Caco-2 (cell line): Measurements from ENCODE around the gene ERVFRD-1. TPM values are rescaled to one million over a fixed set of nuclear protein-coding genes. Genes with fewer than 3 reads are reported as not detected.

Source experiments
- BruUV-seq: library from RNA; stranded (reverse); fragments of 400-500 nt; replicated peaks from 2 replicates; lab custom pipeline; 2021; lab: Mats Ljungman, UMichigan
- CTCF ChIA-PET: fragments of 300-600 bp; sonication (Branson Sonifier 250); formaldehyde crosslinking; loops from one replicate; lab custom pipeline; 2022; ENCODE audit warnings: antibody characterized with exemption; lab: Charles Lee
- POLR2A ChIA-PET: fragments of 300-600 bp; sonication (Branson Sonifier 250); formaldehyde crosslinking; loops from one replicate; lab custom pipeline; 2022; ENCODE audit warnings: antibody characterized with exemption; lab: Charles Lee
- DNase-seq, 2 experiments: peaks; one replicate each; pipeline versions ENCODE4 v3.0.0 to v3.0.0-alpha.2; 2020 to 2022
- H3K27me3 ChIP-seq: replicated peaks from 2 replicates; pipeline ENCODE4 v1.6.0; 2011; ENCODE audit warnings: low read length; ENCODE audit not compliant: control insufficient read depth, insufficient read depth
- H3K36me3 ChIP-seq: 2 replicates; pipeline ENCODE4 v1.5.1; 2011; ENCODE audit warnings: low read length; ENCODE audit not compliant: control insufficient read depth, insufficient read depth
- H3K4me1 ChIP-seq: fragments of 250-450 bp; sonication (Bioruptor Pico); 2 replicates; pipeline ENCODE4 v1.5.1; 2020; ENCODE audit warnings: mild to moderate bottlenecking
- H3K4me3 ChIP-seq: 2 replicates; pipeline ENCODE4 v1.5.1; 2011; ENCODE audit warnings: low read depth, mild to moderate bottlenecking, control low read depth, low read length
- H3K9me3 ChIP-seq: fragments of 250-450 bp; sonication (Bioruptor Pico); 2 replicates; pipeline ENCODE4 v1.5.1; 2020; ENCODE audit warnings: mild to moderate bottlenecking, moderate library complexity
- H3K27ac Mint-ChIP-seq: one replicate; pipeline ENCODE4 v1.8.0; 2022; ENCODE audit warnings: mixed read lengths; ENCODE audit not compliant: unreplicated experiment
- H3K27me3 Mint-ChIP-seq: one replicate; pipeline ENCODE4 v1.8.0; 2022; ENCODE audit warnings: mixed read lengths; ENCODE audit not compliant: insufficient read depth, unreplicated experiment
- H3K36me3 Mint-ChIP-seq: one replicate; pipeline ENCODE4 v1.8.0; 2022; ENCODE audit warnings: mild to moderate bottlenecking, mixed read lengths; ENCODE audit not compliant: insufficient read depth, unreplicated experiment
- H3K4me1 Mint-ChIP-seq: one replicate; pipeline ENCODE4 v1.8.0; 2022; ENCODE audit warnings: low read depth, mixed read lengths; ENCODE audit not compliant: unreplicated experiment
- H3K4me3 Mint-ChIP-seq: one replicate; pipeline ENCODE4 v1.8.0; 2022; ENCODE audit warnings: mild to moderate bottlenecking, moderate library complexity, mixed read lengths; ENCODE audit not compliant: unreplicated experiment
- H3K9me3 Mint-ChIP-seq: one replicate; pipeline ENCODE4 v1.8.0; 2022; ENCODE audit warnings: mixed read lengths; ENCODE audit not compliant: unreplicated experiment
- CTCF ChIP-seq, 2 experiments: fragments of 200-600 bp in 1 of 2; IDR thresholded peaks; 1 replicate in 1 of 2; 2 replicates in 1 of 2; pipeline versions ENCODE4 v1.5.1 to v1.8.0; 2011 to 2022; ENCODE audit warnings: antibody characterized with exemption in 1 of 2, control low read depth in 1 of 2, inconsistent platforms in 1 of 2, low read depth in 1 of 2, low read length in 1 of 2, mild to moderate bottlenecking in 1 of 2, moderate library complexity in 1 of 2; ENCODE audit not compliant: insufficient read depth in 1 of 2, severe bottlenecking in 1 of 2, unreplicated experiment in 1 of 2
- intact Hi-C: fragments of 100-400 bp; cut with micrococcal nuclease; formaldehyde crosslinking; loops from one replicate; pipeline ENCODE4 v1.10.0; 2022; ENCODE audit not compliant: unreplicated experiment
- total RNA-seq: library from RNA; stranded (reverse); gene quantifications from 2 replicates; pipeline ENCODE4 v1.2.3, GENCODE V29; 2022

Gene ERVFRD-1
- total RNA-seq, 1 experiment from 2014 or later, result 0.29 TPM

- Mint-ChIP-seq H3K27me3 (no peaks in the 10 kb centered on the region), H3K9me3 (no peaks in the 10 kb centered on the region), H3K36me3 (no peaks in the 10 kb centered on the region), H3K4me3 (no peak overlapping the region), H3K4me1 (peaks cover 19% of the 10 kb centered on the region), H3K27ac (peak overlapping the region; percentile 31)
- intact Hi-C loops, result loop anchor here (1.0 to 10.0 kb wide), 5 partner anchors 192 to 431 kb away; no protein-coding TSS in a partner anchor
- no peaks in the 10 kb centered on the region for H3K9me3 ChIP-seq
- TF ChIP-seq CTCF (IDR thresholded peaks at IDR 0.05; ENCODE audit: insufficient read depth in 1 of 2, low read depth in 1 of 2, low read length in 1 of 2, severe bottlenecking in 1 of 2, unreplicated experiment in 1 of 2), result peak; percentile 93 to 94
- peak; percentile 76 to 83 for DNase-seq
- CTCF ChIA-PET, result interaction anchor here (1.0 to 1.8 kb wide), 3 partner anchors 88 to 352 kb away, joined by 6 to 10 read pairs (median 8); partner anchors contain the start of gene NEDD9
- POLR2A ChIA-PET, result no interaction called here
- no peaks in the 10 kb centered on the region for H3K36me3 ChIP-seq
- no peaks in the 10 kb centered on the region for H3K27me3 ChIP-seq
- BruUV-seq, result no TSS peak
- peaks cover 10% of the 10 kb centered on the region; the same call in 1 of the 2 replicates for H3K4me1 ChIP-seq
- H3K4me3 ChIP-seq, result no peak overlapping the region
Measured at GRCh38 chr6:11144393-11144851, 32.9 kb upstream of the ERVFRD-1 start.

DNA sequence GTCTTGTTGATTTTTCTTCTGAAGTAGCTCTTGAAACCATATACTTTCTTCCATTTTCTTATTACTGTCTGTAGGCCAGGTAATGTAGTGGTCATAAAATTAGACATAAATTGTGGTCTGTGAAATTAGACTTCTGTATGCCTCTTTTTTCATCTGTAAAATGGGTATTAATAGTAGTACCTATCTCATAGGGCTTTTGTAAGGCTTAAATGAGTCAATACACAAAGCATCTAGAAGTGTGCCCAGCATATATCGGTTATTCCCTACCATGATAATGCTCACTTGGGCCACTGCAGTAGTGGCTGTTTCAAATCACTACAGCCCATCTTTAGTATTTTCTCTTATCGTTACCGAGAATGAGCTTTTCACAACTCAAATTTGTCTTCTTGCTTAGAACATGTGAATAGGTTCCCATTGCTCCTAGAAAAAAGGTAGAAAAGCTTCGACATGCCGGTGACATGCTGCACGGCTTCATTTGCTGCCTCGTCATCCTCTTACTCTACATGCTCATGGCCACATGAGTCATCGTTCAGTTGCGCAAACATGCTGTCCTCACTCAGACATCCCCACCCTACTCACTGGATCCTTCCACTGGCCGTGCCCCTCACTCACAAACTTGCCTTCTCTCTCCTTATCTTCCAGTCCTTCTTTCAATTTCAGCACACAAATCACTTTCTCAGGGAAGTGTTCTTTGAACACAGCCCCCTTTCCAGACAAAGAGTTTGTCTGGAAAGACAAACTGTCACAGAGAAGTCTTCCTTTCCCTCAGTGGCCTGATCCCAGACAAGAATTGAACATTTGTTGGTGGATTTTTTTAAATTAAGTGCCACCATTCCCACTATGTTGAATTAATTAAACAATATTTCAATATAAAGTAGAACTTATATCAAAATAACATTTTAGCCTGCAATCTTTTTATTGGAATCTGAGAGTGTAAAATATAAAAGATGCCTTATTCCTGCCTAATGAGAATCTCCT, 32.2 kb upstream of the ERVFRD-1 start:
- Histone ChIP-seq H3K27me3 (no peaks in the 10 kb centered on the region), H3K9me3 (no peaks in the 10 kb centered on the region), H3K4me3 (no peak overlapping the region), H3K36me3 (no peaks in the 10 kb centered on the region), H3K4me1 (peaks cover 10% of the 10 kb centered on the region; the same call in 1 of the 2 replicates)
- H3K36me3 Mint-ChIP-seq, result no peaks in the 10 kb centered on the region
- CTCF ChIA-PET, result interaction anchor here (1.0 to 1.8 kb wide), 4 partner anchors 89 to 432 kb away, joined by 5 to 10 read pairs (median 7); partner anchors contain the start of gene NEDD9
- TF ChIP-seq CTCF (IDR thresholded peaks at IDR 0.05; ENCODE audit: insufficient read depth in 1 of 2, low read depth in 1 of 2, low read length in 1 of 2, severe bottlenecking in 1 of 2, unreplicated experiment in 1 of 2), result no peak
- H3K4me1 Mint-ChIP-seq, result peaks cover 25% of the 10 kb centered on the region
- intact Hi-C loops, result loop anchor here (1.0 to 10.0 kb wide), 6 partner anchors 49 to 432 kb away; no protein-coding TSS in a partner anchor
- no peaks in the 10 kb centered on the region for H3K9me3 Mint-ChIP-seq
- POLR2A ChIA-PET, result no interaction called here
- no peak overlapping the region for H3K4me3 Mint-ChIP-seq
- H3K27me3 Mint-ChIP-seq, result no peaks in the 10 kb centered on the region
- BruUV-seq, result no TSS peak
- peak overlapping the region; percentile 31 for H3K27ac Mint-ChIP-seq
- peak; percentile 37 to 59 for DNase-seq
